Suprapubic skin (tissue), 4 donors: ENCODE measurements around the gene ABCC9.

Source experiments
- CTCF ChIP-seq, 2 donors: fragments of 200-600 bp in 1 of 2; fragments of 450-650 bp in 1 of 2; sonication (generic) in 1 of 2; IDR thresholded peaks; one replicate each; pipeline ENCODE4 v1.5.1; 2016 to 2019; ENCODE audit warnings: antibody characterized with exemption in 2 of 2, mild to moderate bottlenecking in 1 of 2, moderate library complexity in 1 of 2
- EP300 ChIP-seq: sonication (generic); formaldehyde crosslinking; IDR thresholded peaks from one replicate; pipeline ENCODE4 v1.6.1; 2017; ENCODE audit warnings: antibody characterized with exemption
- POLR2A ChIP-seq, 2 donors: fragments of 450-650 bp; IDR thresholded peaks; one replicate each; pipeline ENCODE4 v1.6.1; 2017; ENCODE audit warnings: antibody characterized with exemption in 2 of 2, mild to moderate bottlenecking in 2 of 2, moderate library complexity in 2 of 2
- POLR2AphosphoS5 ChIP-seq, 3 donors: sonication (generic); formaldehyde crosslinking; IDR thresholded peaks; one replicate each; pipeline ENCODE4 v1.6.1; 2017; ENCODE audit warnings: antibody characterized with exemption in 3 of 3

GRCh38 chr12:21962236-21962635 is 21.0 kb upstream of the ABCC9 start:
- no peak for TF ChIP-seq POLR2AphosphoS5 (IDR thresholded peaks at IDR 0.05)
- TF ChIP-seq CTCF (IDR thresholded peaks at IDR 0.05), result no peak
- no peak for TF ChIP-seq POLR2A (IDR thresholded peaks at IDR 0.05)
- no peak for TF ChIP-seq EP300
